CD8-positive, alpha-beta memory T cell (primary cell): ENCODE data around the gene RSAD2. TPM values are rescaled to one million over a fixed set of nuclear protein-coding genes. Genes with fewer than 3 reads are reported as not detected.

Source experiments
- CTCF ChIA-PET: fragments of 350-600 bp; sonication (Branson Sonifier 250); formaldehyde crosslinking; loops from one replicate; lab custom pipeline; 2021; ENCODE audit warnings: antibody characterized with exemption; lab: Charles Lee
- POLR2A ChIA-PET: fragments of 350-600 bp; sonication (Branson Sonifier 250); formaldehyde crosslinking; loops from one replicate; lab custom pipeline; 2021; ENCODE audit warnings: antibody characterized with exemption; lab: Charles Lee
- DNase-seq, 5 donors: peaks; one replicate each; pipeline versions ENCODE4 v3.0.0 to v3.0.0-alpha.2; 2020 to 2022; ENCODE audit warnings: mixed read lengths in 1 of 5
- H3K27ac ChIP-seq: one replicate; pipeline ENCODE4 v1.7.0; 2013; ENCODE audit warnings: low read depth, mild to moderate bottlenecking, low read length, moderate library complexity
- H3K27me3 ChIP-seq: 2 replicates; pipeline ENCODE4 v1.7.0; 2013; ENCODE audit warnings: low read length, mild to moderate bottlenecking; ENCODE audit not compliant: insufficient read depth, poor library complexity, severe bottlenecking
- H3K36me3 ChIP-seq: 2 replicates; pipeline ENCODE4 v1.7.0; 2013; ENCODE audit warnings: mild to moderate bottlenecking, low read length, moderate library complexity; ENCODE audit not compliant: insufficient read depth
- H3K4me1 ChIP-seq: 2 replicates; pipeline ENCODE4 v1.7.0; 2013; ENCODE audit warnings: mild to moderate bottlenecking, low read length, moderate library complexity; ENCODE audit not compliant: insufficient read depth
- H3K4me3 ChIP-seq: 2 replicates; pipeline ENCODE4 v1.7.0; 2013; ENCODE audit warnings: mild to moderate bottlenecking, low read length
- H3K9me3 ChIP-seq: 2 replicates; pipeline ENCODE4 v1.7.0; 2013; ENCODE audit warnings: mild to moderate bottlenecking, low read length
- H3K27ac Mint-ChIP-seq, 8 donors: one replicate each; pipeline ENCODE4 v1.8.0; 2020 to 2021; ENCODE audit warnings: mixed read lengths in 8 of 8, mild to moderate bottlenecking in 6 of 8, inconsistent platforms in 3 of 8, moderate library complexity in 3 of 8
- H3K27me3 Mint-ChIP-seq, 2 donors: one replicate each; pipeline ENCODE4 v1.8.0; 2020 to 2021; ENCODE audit warnings: mixed read lengths in 2 of 2, mild to moderate bottlenecking in 1 of 2, moderate library complexity in 1 of 2
- H3K36me3 Mint-ChIP-seq, 3 donors: one replicate each; pipeline ENCODE4 v1.8.0; 2020 to 2021; ENCODE audit warnings: mixed read lengths in 3 of 3, inconsistent platforms in 1 of 3, mild to moderate bottlenecking in 1 of 3
- H3K4me1 Mint-ChIP-seq, 3 donors: one replicate each; pipeline ENCODE4 v1.8.0; 2020 to 2021; ENCODE audit warnings: mixed read lengths in 3 of 3, inconsistent platforms in 1 of 3, mild to moderate bottlenecking in 1 of 3
- H3K4me3 Mint-ChIP-seq, 7 donors: one replicate each; pipeline ENCODE4 v1.8.0; 2020 to 2021; ENCODE audit warnings: mixed read lengths in 7 of 7, mild to moderate bottlenecking in 6 of 7, moderate library complexity in 4 of 7, inconsistent platforms in 2 of 7
- H3K9me3 Mint-ChIP-seq, 5 donors: one replicate each; pipeline ENCODE4 v1.8.0; 2020 to 2022; ENCODE audit warnings: mixed read lengths in 5 of 5, mild to moderate bottlenecking in 3 of 5, moderate library complexity in 2 of 5, inconsistent platforms in 1 of 5
- polyA plus RNA-seq: library from polyadenylated mRNA; unstranded; fragments of 300-500 nt; fragmentation: Illumina TruSeq; gene quantifications from one replicate; pipeline ENCODE4 v1.2.3, GENCODE V29; 2021
- total RNA-seq, 2 experiments: library from RNA; stranded (reverse); gene quantifications; one replicate each; pipeline ENCODE4 v1.2.3, GENCODE V29; 2021

Gene RSAD2
- total and polyA plus RNA-seq, 3 experiments from 2014 or later = 0.85 to 7.6 (median 1.00) TPM

DNA sequence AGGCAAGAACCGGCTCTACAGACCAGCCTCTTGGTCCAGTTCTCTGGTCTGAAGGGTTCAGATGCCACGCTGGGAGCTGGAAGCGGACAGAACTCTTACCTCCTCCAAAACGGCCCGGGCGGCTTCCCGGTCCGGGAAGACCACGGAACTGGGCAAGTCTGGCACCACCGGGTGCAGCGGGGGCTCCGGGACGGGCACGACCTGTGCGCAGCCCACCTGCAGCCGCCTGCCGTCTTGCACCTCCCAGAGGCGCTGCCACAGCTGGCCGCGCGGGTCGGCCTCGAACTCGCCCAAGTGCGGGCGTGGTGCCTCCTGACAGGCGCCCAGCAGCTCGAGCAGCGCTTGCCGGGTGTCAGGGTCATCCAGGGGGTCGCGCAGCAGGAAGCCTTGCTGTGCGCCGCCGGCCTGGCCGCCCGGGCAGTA is 12.6 kb upstream of the RSAD2 start:
- peak overlapping the region; percentile 69 for H3K27ac ChIP-seq
- H3K27ac Mint-ChIP-seq = peak overlapping the region in 7 of 8 donors; percentile 29 to 86 (median 66)

DNA sequence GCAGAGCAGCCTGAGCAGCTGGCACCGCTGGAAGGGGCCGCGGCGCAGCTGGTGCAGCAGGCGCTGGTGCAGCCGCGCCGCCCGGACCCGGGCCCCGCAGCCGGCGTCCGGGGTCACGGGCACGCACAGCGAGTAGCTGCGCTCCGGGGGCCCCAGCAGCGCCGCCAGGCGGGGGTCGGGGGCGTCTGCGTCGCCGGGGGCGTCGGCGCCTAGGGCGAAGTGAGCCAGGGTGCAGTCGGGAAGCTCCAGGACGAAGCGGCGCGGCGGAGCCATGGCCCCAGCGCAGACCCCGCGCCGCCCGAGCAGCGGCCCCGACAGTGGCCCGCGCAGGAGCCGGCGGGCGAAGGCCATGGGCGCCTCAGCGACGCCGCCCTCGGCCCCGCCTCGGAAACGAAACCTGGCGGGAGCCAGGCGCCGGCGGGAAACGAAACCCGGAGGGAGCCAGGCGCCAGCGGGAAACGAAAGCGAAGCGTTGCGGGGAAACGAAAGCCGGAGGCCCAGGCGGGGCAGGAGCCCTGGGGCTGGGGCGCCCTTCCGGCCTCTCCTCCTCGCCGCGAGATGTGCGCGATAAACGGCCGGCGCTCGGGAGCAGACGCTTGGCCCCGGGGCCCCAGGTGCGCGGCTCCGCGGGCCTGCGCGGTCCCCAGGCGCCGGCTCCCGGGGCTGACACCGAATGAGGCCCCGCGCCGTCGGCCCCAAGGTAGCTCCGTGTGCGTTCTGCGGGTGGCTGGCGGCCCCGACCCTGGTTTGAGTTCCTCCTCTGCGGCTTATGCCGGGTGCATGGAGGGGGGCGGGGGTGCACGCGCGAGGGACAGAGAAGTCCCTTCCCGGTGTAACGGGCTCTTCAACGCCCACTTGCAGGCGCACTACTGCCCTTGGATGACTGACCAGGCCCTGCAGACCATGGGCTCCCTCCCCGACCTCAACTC is 12.0 kb upstream of the RSAD2 start, which contains the start of gene CMPK2:
Gene CMPK2 (minus strand): TSS at position 562 of the 929 bp plus-strand sequence. CDS start 211 bp downstream, at position 351.
- Histone ChIP-seq H3K4me1 (peaks cover 16% of the 10 kb centered on the region), H3K9me3 (no peaks in the 10 kb centered on the region), H3K4me3 (peak within 1 kb of the TSS; percentile 82), H3K27ac (peak within 1 kb of the TSS; percentile 69), H3K36me3 (peaks cover 4% of the 10 kb centered on the region), H3K27me3 (no peaks in the 10 kb centered on the region)
- Mint-ChIP-seq H3K9me3 (peaks cover 0 to 2% (median 0%) of the 10 kb centered on the region in 5 donors), H3K4me1 (peaks cover 18 to 21% (median 20%) of the 10 kb centered on the region in 3 donors), H3K27ac (peak within 1 kb of the TSS; percentile 68 to 96 (median 94)), H3K36me3 (peaks cover 17 to 21% (median 18%) of the 10 kb centered on the region in 3 donors), H3K27me3 (peaks cover 0 to 1% of the 10 kb centered on the region in 2 donors), H3K4me3 (peak within 1 kb of the TSS; percentile 88 to 100 (median 95))
- ChIA-PET CTCF (interaction anchor here (0.9 to 3.0 kb wide), 22 partner anchors 9 to 178 kb away, joined by 3 to 24 read pairs (median 4); partner anchors contain the start of genes RNF144A and RSAD2), POLR2A (interaction anchor here (0.6 to 3.1 kb wide), 5 partner anchors 9 to 53 kb away, joined by 3 to 19 read pairs (median 4); partner anchors contain the start of gene RSAD2)
- DNase-seq = peak; percentile 69 to 85 (median 82)

More for the DNA sequence above, 12.6 kb upstream of the RSAD2 start:
- H3K9me3 ChIP-seq = no peaks in the 10 kb centered on the region
- no peaks in the 10 kb centered on the region for H3K27me3 ChIP-seq
- Mint-ChIP-seq H3K9me3 (peaks cover 0 to 6% (median 3%) of the 10 kb centered on the region in 5 donors), H3K27me3 (peaks cover 0 to 1% of the 10 kb centered on the region in 2 donors), H3K4me3 (peak overlapping the region; percentile 71 to 88 (median 80)), H3K4me1 (peaks cover 18 to 21% (median 20%) of the 10 kb centered on the region in 3 donors), H3K36me3 (peaks cover 23 to 28% (median 25%) of the 10 kb centered on the region in 3 donors)
- POLR2A ChIA-PET = interaction anchor here (0.8 to 3.1 kb wide), 3 partner anchors 12 to 47 kb away, joined by 3 to 19 read pairs (median 3); partner anchors contain the start of gene RSAD2
- CTCF ChIA-PET = interaction anchor here (1.1 to 3.0 kb wide), 13 partner anchors 10 to 179 kb away, joined by 3 to 24 read pairs (median 6); partner anchors contain the start of genes RNF144A and RSAD2
- peak in 3 of 5 donors; percentile 3 to 55 (median 4) for DNase-seq
- H3K36me3 ChIP-seq = peaks cover 9% of the 10 kb centered on the region
- H3K4me3 ChIP-seq = peak overlapping the region; percentile 82
- H3K4me1 ChIP-seq = peaks cover 16% of the 10 kb centered on the region

DNA sequence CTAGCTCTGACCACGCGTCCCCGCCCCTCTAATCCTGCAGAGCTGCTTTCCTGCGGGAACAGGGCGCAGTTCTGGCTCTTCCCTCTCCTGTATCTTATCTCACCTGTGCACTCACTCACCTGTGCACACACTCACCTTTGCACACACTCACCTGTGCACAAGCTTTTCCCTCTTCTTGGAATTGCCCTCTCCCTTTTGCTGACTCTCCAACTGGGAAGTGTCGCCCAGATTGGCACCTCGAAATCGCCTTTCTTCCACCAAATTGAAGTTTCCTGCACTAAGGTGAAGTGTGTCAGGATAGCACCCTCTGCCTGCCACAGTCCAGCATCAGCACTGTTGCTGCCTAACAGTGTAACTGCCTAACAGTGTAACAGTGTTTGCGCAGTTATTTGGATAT is 11.3 kb upstream of the RSAD2 start:
- Mint-ChIP-seq H3K9me3 (no peaks in the 10 kb centered on the region), H3K27ac (peak overlapping the region; percentile 68 to 96 (median 94)), H3K4me1 (peaks cover 18 to 22% (median 20%) of the 10 kb centered on the region in 3 donors), H3K36me3 (peaks cover 11 to 18% (median 11%) of the 10 kb centered on the region in 3 donors), H3K4me3 (peak overlapping the region; percentile 88 to 100 (median 95)), H3K27me3 (peaks cover 0 to 1% of the 10 kb centered on the region in 2 donors)
- Histone ChIP-seq H3K4me3 (peak overlapping the region; percentile 82), H3K4me1 (peaks cover 16% of the 10 kb centered on the region), H3K9me3 (no peaks in the 10 kb centered on the region), H3K27me3 (no peaks in the 10 kb centered on the region), H3K27ac (peak overlapping the region; percentile 69), H3K36me3 (no peaks in the 10 kb centered on the region)
- ChIA-PET CTCF (interaction anchor here (0.9 to 3.0 kb wide), 20 partner anchors 9 to 178 kb away, joined by 3 to 24 read pairs (median 4); partner anchors contain the start of genes RNF144A and RSAD2), POLR2A (interaction anchor here (1.0 to 3.1 kb wide), 2 partner anchors 11 to 52 kb away, joined by 6 to 19 read pairs; partner anchors contain the start of gene RSAD2)
- DNase-seq = peak; percentile 5 to 55 (median 28)

DNA sequence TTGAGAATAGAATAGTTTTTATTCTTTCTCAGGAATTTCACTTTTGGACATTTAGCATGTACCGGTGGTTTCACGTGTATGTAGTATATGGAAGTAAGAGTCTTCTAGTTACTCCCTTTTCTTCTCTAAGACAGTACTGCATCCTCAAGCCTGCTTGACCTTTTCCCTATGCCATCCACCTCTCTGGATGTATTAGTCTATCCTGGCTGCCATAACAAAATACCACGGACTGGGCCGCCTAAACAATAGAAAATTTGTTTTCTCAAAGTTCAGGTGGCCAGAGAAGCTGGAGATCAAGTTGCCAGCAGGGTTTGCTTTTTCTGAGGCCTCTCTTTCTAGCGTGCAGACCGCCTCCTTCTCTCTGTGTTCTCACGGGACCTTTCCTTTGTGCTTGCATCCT is 10.6 kb upstream of the RSAD2 start:
- ChIA-PET POLR2A (interaction anchor here (3.1 kb wide), 1 partner anchor 10 kb away, joined by 19 read pairs; the partner anchor contains the start of gene RSAD2), CTCF (interaction anchor here (1.2 to 3.0 kb wide), 9 partner anchors 8 to 50 kb away, joined by 3 to 24 read pairs (median 5); partner anchors contain the start of genes RNF144A and RSAD2)
- Histone ChIP-seq H3K27me3 (no peaks in the 10 kb centered on the region), H3K4me3 (no peak overlapping the region), H3K9me3 (no peaks in the 10 kb centered on the region), H3K36me3 (no peaks in the 10 kb centered on the region), H3K27ac (no peak overlapping the region), H3K4me1 (peaks cover 16% of the 10 kb centered on the region)
- Mint-ChIP-seq H3K27me3 (peaks cover 0 to under 1% of the 10 kb centered on the region in 2 donors), H3K4me3 (peak overlapping the region; percentile 11 to 100 (median 69)), H3K36me3 (peaks cover 4 to 11% (median 5%) of the 10 kb centered on the region in 3 donors), H3K4me1 (peaks cover 18 to 21% (median 20%) of the 10 kb centered on the region in 3 donors), H3K27ac (peak overlapping the region in 3 of 8 donors; percentile 21 to 50 (median 23)), H3K9me3 (no peaks in the 10 kb centered on the region)
- DNase-seq = no peak

DNA sequence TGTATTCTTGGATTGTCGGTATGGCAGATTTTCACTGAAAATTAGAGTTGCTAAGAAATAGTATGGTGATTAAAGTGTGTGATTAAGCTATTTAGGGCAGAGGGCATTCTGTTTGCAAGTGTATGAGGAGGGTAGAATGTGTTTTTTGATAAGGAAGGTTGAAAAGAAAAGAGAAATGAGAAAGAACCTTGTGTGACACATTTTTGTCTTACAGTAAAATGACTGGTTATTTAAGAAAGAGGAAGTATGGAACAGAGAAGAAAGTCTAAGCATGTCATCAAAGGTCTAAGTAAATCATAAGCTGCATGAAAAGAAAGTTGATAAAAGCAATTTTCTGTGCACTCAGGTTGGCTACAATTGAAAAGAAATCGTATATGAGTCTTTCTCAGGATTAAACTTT is 5.2 kb upstream of the RSAD2 start:
- no peak overlapping the region for H3K4me3 Mint-ChIP-seq
- POLR2A ChIA-PET = no interaction called here

DNA sequence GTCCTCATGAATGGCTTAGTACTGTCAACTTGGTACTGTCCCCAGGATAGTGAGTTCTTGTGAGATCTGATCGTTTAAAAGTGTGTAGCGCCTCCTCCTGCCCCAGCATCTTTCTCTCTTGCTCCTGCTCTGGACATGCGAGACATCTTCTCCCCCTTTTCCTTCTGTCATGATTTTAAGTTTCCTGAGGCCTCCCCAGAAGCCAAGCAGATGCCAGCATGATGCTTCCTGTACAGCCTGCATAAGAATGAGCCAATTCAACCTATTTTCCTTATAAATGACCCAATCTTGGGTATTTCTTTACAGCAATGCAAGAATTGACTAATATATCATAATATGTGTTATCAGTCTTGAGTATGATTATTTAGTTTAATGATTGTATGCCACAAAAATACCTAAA is 3.5 kb upstream of the RSAD2 start:
- Histone ChIP-seq H3K36me3 (no peaks in the 10 kb centered on the region), H3K9me3 (no peaks in the 10 kb centered on the region), H3K27me3 (no peaks in the 10 kb centered on the region), H3K4me3 (no peak overlapping the region), H3K4me1 (peaks cover 25% of the 10 kb centered on the region), H3K27ac (no peak overlapping the region)
- no peak for DNase-seq
- Mint-ChIP-seq H3K27me3 (no peaks in the 10 kb centered on the region), H3K4me3 (no peak overlapping the region), H3K9me3 (no peaks in the 10 kb centered on the region), H3K4me1 (peaks cover 23 to 32% (median 27%) of the 10 kb centered on the region in 3 donors), H3K27ac (no peak overlapping the region), H3K36me3 (peaks cover 2 to 5% (median 3%) of the 10 kb centered on the region in 3 donors)
- ChIA-PET POLR2A (no interaction called here), CTCF (no interaction called here)

More for the DNA sequence above, 5.2 kb upstream of the RSAD2 start:
- no peaks in the 10 kb centered on the region for H3K27me3 Mint-ChIP-seq
- H3K27ac Mint-ChIP-seq = peak overlapping the region in 1 of 8 donors; percentile 92
- CTCF ChIA-PET = interaction anchor here (1.5 kb wide), 1 partner anchor 44 kb away, joined by 6 read pairs; the partner anchor contains the start of gene RNF144A
- peaks cover 8 to 17% (median 10%) of the 10 kb centered on the region in 3 donors for H3K4me1 Mint-ChIP-seq
- no peak overlapping the region for H3K4me3 ChIP-seq
- H3K27ac ChIP-seq = no peak overlapping the region
- no peaks in the 10 kb centered on the region for H3K36me3 ChIP-seq
- no peak for DNase-seq
- peaks cover 10% of the 10 kb centered on the region for H3K4me1 ChIP-seq
- no peaks in the 10 kb centered on the region for H3K9me3 Mint-ChIP-seq
- H3K9me3 ChIP-seq = no peaks in the 10 kb centered on the region
- H3K36me3 Mint-ChIP-seq = peaks cover 2 to 5% (median 4%) of the 10 kb centered on the region in 3 donors
- no peaks in the 10 kb centered on the region for H3K27me3 ChIP-seq

DNA sequence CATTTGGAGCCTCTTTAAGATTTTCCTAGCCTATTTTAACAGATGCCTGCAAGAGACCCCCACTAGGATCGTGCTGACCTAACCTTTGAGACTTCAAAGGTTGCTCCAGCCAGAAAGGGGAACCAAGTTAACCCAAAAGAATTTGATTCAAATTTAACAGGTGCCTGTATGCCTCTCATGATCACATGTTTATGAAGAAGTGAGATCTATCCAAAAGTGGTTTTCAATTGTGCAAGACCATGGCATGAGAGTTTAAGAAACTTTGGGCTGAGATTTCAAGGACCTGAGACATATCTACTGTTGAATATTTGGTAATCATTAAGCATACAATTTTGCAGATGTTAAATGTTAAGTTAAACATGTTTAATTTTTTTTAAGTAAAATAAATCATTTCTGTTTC is 1.3 kb upstream of the RSAD2 start:
- Mint-ChIP-seq H3K27me3 (no peaks in the 10 kb centered on the region), H3K9me3 (no peaks in the 10 kb centered on the region), H3K4me3 (peak overlapping the region in 6 of 7 donors; percentile 24 to 89 (median 52)), H3K27ac (peak overlapping the region in 4 of 8 donors; percentile 13 to 45 (median 41)), H3K4me1 (peaks cover 41 to 55% (median 50%) of the 10 kb centered on the region in 3 donors), H3K36me3 (peaks cover 0 to 5% (median 2%) of the 10 kb centered on the region in 3 donors)
- CTCF ChIA-PET = interaction anchor here (1.5 to 2.8 kb wide), 3 partner anchors 10 to 40 kb away, joined by 9 to 24 read pairs (median 9); partner anchors contain the start of genes CMPK2 and RNF144A
- no peak overlapping the region for H3K4me3 ChIP-seq
- H3K27me3 ChIP-seq = no peaks in the 10 kb centered on the region
- peaks cover 43% of the 10 kb centered on the region for H3K4me1 ChIP-seq
- no peak for DNase-seq
- no peaks in the 10 kb centered on the region for H3K9me3 ChIP-seq
- POLR2A ChIA-PET = interaction anchor here (2.2 kb wide), 1 partner anchor 11 kb away, joined by 19 read pairs; the partner anchor contains the start of gene CMPK2
- no peaks in the 10 kb centered on the region for H3K36me3 ChIP-seq
- H3K27ac ChIP-seq = no peak overlapping the region
